GM12873 (cell line): Measurements from ENCODE around the gene C2orf69.

Source experiments
- CTCF ChIP-seq: IDR thresholded peaks from 2 replicates; pipeline ENCODE4 v1.5.1; 2012; ENCODE audit warnings: low read depth, mild to moderate bottlenecking, moderate library complexity, low read length, control low read depth; ENCODE audit not compliant: insufficient read depth; ENCODE audit errors: missing control alignments

The C2orf69 gene

GRCh38 chr2:199966976-199967375 is 55.9 kb downstream of the C2orf69 start:
- no peak for TF ChIP-seq CTCF

- no peak for TF ChIP-seq CTCF
These were observed 57.0 kb downstream of the C2orf69 start for GRCh38 chr2:199968126-199968525.

DNA sequence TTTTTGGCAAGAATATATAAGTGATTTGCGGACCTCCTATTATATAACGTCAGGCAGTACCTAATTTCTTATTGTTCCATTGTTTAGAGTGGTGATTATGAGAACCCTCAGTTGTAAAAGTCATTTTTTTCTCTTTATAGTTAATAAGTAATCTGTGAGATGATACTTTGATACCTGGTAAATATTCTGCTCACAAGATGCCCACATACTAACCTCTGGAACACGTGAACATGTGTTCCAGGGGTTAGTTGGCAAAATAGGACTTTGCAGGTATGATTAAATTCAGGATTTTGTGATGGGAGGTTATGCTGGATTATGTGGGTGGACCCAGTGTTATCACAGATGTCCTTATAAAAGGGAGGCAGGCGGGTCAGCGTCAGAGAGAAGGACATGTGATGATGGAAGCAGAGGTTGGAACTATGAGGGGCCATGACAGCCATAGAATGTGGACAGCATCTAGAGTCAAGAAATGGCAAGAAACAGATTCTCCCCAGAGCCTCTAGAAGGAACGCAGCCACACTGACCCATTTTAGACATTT is 61.1 kb downstream of the C2orf69 start:
- no peak for TF ChIP-seq CTCF

DNA sequence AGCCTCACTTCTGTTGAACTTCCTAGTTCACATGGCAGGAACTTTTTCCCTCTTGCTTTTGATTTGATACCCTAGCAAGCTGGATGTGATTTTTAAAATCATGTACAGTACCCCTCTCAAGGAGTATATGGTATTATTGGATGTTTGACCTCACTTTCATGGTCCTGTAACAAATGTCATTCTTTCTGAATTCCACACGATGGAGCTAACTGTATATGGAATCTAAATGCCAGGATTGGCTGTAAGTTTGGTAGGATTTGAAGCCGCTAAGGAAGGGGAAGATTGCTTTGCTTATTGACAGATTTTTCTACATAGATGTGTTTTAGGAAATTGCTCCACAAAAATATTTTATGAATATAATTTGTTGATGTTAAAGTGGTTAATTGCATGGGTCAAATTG is 62.6 kb downstream of the C2orf69 start:
- peak; percentile 38 for TF ChIP-seq CTCF

DNA sequence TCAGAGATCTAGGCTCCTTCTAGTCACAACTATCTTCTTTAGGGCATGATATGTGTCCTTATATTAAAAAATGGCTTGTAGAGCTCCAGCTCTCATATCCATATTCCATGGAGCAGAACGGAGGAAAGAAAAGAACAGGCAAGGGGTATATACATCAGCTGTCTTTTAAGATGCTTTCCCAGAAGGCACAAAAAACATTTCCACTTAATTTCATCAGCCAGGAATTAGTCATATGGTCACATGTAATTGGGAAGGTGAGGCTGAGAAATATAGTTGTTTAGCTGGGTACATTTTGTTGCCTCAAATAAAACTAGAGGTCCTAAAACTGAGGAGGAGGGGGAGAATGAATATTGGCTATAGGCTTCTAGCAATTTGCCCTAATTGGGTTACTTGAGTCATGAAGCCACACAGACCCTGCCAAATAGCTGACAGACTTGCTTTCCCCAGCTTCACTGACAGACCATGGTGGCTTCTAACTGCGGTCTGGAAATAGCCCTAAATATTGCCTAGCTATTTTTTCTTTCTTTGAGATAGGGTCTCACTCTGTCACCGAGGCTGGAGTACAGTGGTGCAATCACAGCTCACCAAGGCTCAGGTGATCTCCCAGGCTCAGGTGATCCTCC is 64.3 kb downstream of the C2orf69 start:
- TF ChIP-seq CTCF: no peak
